ENCODE measurements around the gene NDFIP1.

The NDFIP1 gene

DNA sequence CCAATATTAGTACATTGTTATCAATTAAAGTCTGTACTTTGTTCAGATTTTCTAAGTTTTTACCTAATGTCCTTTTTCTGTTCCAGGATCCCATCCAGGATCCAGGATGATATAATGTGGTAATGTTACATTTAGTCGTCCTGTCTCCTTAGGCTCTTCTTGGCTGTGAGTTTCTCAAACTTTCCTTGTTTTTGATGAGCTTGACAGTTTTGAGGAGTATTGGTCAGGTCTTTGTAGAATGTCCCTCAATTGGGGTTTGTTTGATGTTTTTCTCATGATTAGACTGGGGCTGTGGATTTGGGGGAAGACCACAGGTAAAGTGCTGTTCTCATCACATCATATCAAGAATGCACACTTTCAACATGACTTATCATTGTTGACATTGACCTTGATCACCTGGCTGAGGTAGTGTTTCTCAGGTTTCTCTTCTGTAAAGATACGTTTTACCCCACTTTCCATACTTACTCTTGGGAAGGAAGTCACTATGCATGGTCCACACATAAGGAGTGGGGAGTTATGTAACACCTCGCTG, 9.6 kb downstream of the NDFIP1 start:
- DNase-seq (ENCODE audit: low read depth, low spot score), result no peak

DNA sequence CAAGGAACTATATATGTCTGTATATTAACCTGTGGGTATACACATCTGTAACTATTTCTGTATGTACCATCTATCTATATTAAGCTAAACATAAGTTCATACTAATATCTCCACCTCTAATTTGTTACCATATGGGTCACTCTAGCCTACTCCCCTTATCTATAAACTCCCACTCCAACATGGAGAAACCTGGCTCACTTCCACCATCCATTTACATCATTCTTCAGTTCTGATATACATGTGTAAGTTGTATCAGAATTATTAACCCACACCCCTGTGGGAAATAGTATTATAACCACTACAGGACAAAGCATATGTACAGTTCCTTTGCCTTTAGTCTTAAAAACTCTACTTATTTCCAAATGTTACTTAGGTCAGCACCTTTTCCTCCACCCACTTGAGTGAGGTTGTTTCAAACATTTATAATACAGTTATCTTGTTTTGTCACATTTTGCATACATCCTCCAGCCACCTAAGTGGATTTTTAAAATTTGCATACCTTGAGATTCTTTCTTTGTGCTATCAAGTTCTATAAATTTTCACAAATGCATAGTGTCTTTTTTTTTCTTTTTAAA, 10.6 kb downstream of the NDFIP1 start:
- no peak for DNase-seq (ENCODE audit: low read depth, low spot score)

DNA sequence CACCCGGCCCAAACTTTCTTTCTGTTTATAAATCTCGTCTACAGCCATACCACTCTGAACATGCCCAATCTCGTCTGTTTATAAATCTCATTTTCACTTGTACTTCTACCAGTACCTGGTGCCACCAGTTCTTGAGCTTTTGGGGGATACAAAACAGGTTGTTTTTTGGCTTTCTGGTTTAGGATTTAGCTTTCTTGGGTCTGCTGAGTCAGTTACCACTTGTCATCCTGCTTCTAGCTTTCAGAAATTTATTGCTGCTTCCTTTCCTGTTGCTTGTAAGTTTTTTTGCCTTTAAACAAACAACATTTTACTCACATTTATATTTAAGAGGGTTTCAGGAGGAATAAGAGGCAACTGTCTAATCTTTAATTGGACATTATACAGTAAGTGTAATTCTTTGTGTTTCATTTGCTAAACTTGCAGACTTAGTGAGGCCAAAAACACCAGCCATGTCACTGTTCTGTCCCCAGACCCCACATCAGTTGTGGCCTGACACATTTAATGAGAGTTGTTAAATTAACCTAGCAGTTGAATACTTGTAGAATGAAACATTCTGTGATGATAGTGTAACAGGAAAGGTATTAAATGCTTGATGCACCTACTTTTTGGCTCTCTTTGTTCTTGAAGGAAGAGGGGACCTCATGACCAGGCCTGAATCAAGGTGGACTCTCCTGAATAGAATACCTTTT, 11.8 kb downstream of the NDFIP1 start:
- DNase-seq (ENCODE audit: low read depth, low spot score), result no peak

DNA sequence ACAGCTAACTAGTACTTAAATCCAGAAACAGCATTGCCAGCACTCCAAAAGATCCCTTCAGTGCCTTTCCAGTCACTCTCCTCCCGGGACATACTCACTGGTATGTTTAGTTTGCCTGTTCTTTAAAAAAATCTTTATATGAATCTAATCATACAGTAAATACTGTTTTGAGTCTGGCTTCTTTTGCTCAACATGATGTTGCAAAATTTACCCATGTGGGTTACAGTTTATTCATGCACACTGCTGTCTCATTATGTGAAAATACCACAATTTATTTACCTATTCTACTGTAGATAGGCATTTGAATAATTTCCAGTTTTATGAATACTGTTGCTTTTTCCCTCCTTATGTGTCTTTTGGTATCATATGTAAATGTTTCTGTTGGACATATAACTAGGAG, 13.5 kb downstream of the NDFIP1 start:
- no peak for DNase-seq (ENCODE audit: low read depth, low spot score)

DNA sequence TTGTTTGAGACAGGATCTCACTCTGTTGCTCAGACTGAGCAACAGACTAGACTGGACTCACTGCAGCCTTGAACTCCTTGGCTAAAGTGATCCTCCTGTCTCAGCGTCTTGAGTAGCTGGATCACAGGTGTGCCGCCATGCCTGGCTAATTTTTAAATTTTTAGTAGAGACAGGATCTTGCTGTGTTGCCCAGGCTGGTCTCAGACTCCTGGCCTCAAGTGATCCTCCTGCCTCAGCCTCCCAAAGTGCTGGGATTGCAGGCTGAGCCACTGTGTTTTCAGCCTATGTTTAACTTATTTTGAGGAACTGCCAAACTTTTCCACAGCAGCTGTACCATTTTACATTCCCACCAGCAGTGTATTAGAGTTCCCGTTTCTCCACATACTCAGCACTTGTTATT, 16.8 kb downstream of the NDFIP1 start:
- DNase-seq (ENCODE audit: low read depth, low spot score), result no peak

DNA sequence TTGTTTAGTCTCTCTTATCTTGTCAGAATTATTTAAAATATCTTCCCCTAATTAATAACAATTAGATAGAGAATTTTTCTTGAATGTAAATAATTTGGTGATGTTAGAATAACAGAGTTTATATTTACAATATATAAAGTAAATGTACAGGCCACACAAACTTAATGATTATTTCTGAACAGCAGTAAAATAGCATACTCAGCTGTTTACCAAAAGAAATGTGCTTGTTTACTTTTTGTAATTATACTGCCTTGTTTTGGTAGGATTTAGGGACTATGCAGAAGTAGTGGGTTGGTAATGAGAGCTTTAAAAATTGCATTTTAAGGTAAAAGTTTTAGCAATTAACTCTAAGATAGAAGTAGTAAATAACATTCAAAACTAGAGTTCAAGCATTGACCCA, 17.4 kb downstream of the NDFIP1 start:
- DNase-seq (ENCODE audit: low read depth, low spot score), result no peak

- no peak for DNase-seq (ENCODE audit: low read depth, low spot score)
Measured at GRCh38 chr5:142128675-142129208, 20.2 kb downstream of the NDFIP1 start.

- no peak for DNase-seq (ENCODE audit: low read depth, low spot score)
Measured at GRCh38 chr5:142129446-142130066, 21.0 kb downstream of the NDFIP1 start.

- no peak for DNase-seq (ENCODE audit: low read depth, low spot score)
Measured at GRCh38 chr5:142131394-142131793, 22.8 kb downstream of the NDFIP1 start.

DNA sequence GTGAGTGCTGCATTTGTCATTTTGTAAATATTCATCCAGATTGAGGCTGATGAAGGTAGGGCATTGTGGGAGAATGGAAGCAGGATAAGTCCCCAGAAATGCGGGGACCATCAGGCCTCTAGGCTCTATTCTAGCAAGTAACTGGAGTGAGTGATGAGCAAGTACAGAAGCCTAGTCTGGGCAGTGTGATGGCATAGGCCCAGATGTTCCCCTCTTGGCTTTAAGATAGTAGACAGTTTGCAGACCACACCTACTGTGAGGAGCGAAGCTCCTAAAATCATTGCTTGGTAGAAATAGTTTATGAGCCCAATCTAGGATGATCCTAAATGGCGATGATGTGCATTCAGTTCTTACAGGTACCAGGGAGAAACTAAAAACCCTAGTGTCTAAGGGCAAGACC, 24.3 kb downstream of the NDFIP1 start:
- DNase-seq (ENCODE audit: low read depth, low spot score), result no peak

DNA sequence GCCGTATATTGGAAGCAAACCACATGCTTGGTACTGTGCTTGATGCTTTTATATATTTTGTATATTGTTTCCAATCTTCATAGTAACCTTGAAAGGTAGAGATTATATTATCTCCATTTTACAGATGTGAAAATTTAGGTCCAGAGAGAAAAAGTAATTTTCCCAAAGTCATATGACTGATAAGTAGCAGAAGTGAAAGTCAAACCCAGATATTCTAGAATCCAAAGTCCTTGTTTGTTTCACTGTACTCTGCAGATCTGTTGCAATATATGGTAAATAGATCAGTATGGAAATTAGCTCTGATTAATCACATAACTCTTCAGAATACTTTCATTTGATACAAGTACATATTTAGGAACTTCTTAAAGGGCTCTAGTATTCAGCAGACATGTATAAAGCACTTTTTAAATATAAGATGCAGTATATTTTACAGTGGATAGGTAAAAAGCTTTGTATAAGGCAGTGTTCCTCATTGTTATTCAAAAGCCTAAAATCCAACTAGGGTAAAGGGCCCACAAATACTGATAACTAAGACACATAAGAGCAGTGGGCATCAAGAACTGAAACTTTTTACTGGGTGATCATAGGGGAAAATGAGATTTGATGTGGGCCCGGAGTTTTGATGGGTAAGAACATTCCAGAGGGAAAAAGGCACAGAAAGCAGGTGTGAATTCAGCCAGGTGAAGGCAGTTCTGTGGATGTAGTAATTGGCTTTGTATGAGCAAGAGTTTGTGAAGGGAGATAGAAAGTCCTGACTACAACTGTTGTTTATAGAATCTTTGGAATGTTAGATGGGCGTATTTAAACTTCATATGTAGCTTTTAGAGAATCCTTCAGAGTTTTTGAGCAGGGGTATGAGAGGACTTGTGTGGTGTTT, 25.0 kb downstream of the NDFIP1 start:
- no peak for DNase-seq (ENCODE audit: low read depth, low spot score)

GRCh38 chr5:142134331-142135010, 25.9 kb downstream of the NDFIP1 start:
- no peak for DNase-seq (ENCODE audit: low read depth, low spot score)

DNA sequence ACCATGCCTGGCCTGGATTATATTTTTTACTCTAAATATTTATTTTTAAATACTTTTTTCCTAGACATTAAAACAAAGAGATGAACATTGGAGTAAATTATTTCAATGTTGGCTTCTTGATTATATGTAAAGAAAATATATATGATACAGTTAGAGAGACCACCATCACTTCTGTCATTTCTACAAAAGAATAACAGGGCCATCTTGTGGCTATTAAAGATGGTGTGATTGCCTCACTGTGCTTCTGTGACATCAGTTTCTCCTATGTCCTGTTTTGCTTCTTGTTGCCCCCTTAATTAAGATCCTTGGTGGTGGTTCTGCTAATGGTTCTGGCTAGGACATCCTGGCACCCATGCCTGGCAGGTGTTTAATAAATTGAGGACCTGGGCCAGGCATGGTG, 32.9 kb downstream of the NDFIP1 start:
- no peak for DNase-seq (ENCODE audit: low read depth, low spot score)

- DNase-seq (ENCODE audit: low read depth, low spot score), result peak; percentile 17
Measured at GRCh38 chr5:142143878-142144277, 35.3 kb downstream of the NDFIP1 start.

DNA sequence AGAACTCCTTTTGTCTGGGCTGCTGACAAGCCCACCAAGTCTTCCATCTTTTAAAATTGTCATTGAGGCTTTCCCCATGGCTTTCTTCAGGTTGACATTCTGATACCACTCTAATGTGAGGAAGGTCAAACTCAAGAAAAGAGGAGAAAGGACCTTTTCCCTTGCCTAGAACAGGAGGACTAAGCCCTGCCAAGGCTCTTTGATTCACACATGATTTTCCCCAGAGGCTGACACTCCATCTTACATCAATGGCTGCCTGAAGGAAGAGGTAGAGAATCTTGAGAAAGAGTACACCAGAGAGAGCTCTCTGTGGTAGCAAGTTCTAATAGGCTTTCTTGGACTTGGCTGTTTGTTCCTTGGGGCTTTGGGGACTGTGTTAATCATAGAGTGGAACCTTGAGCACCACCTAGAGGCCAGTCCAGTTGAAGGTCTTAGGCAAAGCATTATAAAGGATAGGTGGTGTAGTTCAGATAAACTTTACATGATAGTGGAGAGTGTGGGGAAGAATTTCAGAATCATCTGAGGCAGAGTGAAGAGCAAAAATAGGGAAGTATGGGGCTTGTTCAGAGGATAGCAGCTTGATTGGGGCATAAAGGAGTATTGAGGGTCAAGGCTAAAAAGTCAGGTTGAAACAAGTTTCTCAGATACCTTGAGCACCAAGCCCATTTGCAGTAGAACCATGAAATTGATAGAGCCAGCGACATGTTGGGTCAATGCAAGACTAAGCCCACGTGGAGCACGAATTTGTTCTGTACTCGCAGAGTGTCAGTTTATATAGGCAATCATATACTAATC, 36.7 kb downstream of the NDFIP1 start:
- DNase-seq (ENCODE audit: low read depth, low spot score), result peak; percentile 41

GRCh38 chr5:142149363-142149762, 40.8 kb downstream of the NDFIP1 start:
- DNase-seq (ENCODE audit: low read depth, low spot score), result no peak

DNA sequence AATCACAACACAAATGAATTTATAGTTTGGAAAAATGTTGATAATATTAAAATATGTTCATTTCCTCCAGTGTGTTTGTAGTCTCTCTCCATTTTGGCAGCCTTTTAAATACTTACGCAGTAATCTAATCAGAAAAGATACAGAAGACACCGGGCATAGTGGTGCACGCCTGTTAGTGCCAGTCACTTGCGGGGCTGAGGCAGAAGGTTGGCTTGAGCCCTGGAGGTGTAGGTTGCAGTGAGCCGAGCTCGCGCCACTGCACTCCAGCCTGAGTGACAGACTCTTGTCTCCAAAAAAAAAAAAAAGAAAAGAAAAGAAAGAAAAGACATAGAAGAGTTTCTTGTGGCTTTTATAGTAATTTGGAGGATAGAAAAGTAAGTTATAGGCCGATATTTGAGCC, 41.9 kb downstream of the NDFIP1 start:
- DNase-seq (ENCODE audit: low read depth, low spot score), result no peak

DNA sequence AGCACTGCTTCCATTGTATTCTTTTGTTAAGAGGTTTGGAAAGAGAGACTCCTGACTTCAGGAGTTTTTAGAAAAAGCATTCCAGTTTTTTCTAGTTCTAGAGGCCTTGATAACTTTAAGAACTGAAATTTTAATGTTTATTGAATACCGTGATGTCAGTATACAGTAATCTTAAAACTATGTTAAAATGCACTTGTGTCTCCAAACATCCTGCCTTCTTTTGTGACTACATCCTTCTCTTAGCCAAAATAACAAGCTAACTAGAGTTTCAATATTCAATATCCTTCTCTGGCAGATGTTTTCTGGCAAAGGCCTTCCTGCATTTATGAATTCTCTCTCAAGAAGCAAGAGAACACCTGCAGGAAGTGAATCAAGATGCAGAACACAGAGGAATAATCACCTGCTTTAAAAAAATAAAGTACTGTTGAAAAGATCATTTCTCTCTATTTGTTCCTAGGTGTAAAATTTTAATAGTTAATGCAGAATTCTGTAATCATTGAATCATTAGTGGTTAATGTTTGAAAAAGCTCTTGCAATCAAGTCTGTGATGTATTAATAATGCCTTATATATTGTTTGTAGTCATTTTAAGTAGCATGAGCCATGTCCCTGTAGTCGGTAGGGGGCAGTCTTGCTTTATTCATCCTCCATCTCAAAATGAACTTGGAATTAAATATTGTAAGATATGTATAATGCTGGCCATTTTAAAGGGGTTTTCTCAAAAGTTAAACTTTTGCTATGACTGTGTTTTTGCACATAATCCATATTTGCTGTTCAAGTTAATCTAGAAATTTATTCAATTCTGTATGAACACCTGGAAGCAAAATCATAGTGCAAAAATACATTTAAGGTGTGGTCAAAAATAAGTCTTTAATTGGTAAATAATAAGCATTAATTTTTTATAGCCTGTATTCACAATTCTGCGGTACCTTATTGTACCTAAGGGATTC, 43.1 kb downstream of the NDFIP1 start:
- peak; percentile 75 for DNase-seq (ENCODE audit: low read depth, low spot score)

DNA sequence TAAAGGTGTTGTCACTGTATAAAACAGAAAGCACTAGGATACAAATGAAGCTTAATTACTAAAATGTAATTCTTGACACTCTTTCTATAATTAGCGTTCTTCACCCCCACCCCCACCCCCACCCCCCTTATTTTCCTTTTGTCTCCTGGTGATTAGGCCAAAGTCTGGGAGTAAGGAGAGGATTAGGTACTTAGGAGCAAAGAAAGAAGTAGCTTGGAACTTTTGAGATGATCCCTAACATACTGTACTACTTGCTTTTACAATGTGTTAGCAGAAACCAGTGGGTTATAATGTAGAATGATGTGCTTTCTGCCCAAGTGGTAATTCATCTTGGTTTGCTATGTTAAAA, 43.8 kb downstream of the NDFIP1 start:
- no peak for DNase-seq (ENCODE audit: low read depth, low spot score)
